Fibroblast of upper back skin (primary cell): ENCODE measurements around the gene TH.
A peak's percentile ranks its signal among the peaks of the same experiment; 100 is the strongest.

Experiments
- DNase-seq: peaks from one replicate; pipeline ENCODE4 v3.0.0-alpha.2; 2013

The TH gene

GRCh38 chr11:2177076-2177475 is 5.5 kb upstream of the TH start:
- no peak for DNase-seq

GRCh38 chr11:2176389-2176900 is 4.8 kb upstream of the TH start:
- no peak for DNase-seq

GRCh38 chr11:2175659-2176058 is 4.0 kb upstream of the TH start:
- DNase-seq, result peak; percentile 75

GRCh38 chr11:2174361-2174760 is 2.7 kb upstream of the TH start:
- no peak for DNase-seq

DNA sequence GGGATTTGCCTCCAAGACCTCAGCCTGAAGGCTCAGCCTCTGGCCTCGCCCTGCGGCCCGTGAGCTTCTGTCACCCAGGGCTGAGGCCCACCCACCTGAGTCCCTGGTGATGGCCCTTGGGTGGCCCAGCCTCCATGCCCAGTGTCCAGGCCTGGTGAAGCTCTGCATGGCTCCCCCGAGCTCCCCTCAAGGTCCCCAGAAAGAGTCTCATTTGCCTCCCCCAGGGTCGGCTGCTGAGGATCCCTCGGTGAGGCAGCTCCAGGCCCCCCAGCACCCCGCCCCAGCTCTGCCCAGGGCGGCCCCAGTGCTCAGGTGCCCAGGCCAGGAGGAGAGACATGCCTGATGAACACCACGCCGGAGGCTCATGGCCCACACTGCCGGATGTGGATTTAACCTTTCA is 2.1 kb upstream of the TH start:
- no peak for DNase-seq

GRCh38 chr11:2173150-2173693 is 1.6 kb upstream of the TH start:
- DNase-seq, result no peak

DNA sequence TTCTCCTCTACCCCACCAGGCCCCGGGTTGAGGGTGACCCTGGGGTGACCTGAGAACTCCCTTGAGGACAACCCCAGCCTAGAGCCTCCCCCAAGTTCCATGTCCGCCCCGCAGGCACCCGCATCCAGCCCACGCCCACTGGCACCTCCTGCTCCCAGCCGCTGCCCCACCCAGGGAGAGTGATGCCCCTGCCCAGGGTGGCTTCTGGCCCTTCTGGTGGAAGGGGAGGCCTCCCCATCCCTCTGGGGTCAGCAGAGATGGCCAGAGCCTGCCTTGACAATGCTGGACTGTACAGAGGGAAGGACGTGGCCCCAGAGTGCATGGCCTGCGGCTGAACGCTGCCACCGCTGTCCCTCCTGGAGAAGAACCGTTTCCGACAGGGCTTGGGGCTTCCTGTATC is 1.1 kb upstream of the TH start:
- no peak for DNase-seq

DNA sequence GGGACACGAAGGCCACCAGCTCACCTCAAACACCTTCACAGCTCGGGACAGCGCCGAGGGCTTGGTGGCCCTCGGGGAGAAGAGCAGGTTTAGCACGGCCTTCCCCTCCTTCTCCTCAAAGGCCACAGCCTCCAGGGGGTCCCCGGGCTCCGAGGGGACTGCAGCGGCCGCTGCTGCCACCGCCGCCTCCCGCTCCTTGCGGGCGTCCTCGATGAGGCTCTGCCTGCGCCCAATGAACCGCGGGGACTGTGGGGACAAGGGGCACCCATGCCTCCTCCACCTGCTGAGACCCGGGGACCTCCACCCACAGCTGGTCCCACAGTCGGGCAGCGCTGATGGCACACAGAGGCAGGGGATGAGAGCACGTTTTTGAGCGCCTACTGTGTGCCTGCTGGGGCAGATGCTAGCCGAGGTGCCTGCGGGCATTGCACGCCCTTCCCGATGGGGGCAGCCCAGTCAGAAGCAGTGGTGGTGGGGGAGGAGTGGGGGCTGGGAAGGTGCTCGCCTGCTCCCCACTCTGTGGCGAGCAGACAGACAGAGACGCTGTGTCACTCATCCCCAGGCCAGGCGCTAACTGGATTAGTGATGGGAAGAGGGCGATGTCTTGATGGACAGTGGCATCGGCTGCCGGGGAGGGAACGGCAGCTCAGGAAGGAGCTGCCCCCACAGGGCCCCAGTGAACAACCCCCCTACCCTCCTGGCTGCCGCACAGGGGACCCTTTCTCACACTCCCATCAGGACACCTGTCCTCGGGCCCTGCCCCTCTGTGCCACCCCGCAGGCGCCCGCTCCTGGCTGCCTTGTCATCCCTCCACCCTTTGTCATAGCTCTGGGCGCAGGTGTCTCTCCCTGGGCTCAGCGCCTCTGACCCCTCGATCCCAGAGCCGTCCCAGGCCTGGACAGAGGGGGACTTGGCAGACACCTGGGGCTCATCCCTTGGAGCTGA is 1.7 kb downstream of the TH start:
- no peak for DNase-seq

- no peak for DNase-seq
Observed at GRCh38 chr11:2169005-2169378, 2.6 kb downstream of the TH start.

- DNase-seq, result no peak
Observed at GRCh38 chr11:2168286-2169004, 3.2 kb downstream of the TH start.

DNA sequence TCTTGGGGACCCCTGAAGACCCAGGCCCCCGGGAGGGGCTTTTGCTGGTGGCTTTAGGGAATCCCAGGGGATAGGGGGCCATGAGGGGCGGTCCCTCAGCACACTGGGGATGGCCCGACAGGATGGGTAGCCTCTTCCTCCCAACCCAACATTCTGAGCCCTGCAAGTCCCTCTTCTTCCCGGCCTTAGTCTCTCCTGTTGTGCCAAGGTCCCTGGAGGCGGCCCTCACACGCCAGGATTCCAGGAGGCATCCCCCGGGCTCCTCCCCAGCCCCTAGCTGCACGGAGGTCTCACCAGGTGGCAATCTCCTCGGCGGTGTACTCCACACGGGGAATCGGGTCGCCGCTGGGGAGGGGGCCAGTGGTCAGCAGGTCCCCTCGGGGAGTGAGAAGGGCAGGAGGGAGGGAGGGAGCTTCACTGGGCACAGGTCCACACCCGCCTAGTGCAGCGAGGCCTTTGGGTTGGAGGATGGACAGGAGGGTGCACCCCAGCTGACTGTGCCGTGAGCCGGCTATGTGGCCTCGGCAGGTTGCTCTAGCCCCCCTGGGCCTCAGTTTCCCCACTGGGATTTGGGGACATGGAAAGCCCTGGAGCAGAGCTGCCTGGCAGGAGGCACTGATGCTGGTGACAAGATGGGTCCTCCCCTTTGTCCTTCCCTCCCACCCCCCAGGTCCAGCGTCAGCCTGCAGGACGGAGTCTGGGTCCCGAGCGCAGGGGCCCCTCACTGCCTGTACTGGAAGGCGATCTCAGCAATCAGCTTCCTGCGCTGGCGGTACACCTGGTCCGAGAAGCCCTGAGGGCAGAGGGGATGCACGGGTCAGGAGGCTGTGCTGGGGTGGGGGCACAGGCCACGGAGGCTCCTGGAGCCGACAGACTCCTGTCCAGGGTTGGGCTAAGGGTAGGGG is 4.2 kb downstream of the TH start:
- no peak for DNase-seq

DNA sequence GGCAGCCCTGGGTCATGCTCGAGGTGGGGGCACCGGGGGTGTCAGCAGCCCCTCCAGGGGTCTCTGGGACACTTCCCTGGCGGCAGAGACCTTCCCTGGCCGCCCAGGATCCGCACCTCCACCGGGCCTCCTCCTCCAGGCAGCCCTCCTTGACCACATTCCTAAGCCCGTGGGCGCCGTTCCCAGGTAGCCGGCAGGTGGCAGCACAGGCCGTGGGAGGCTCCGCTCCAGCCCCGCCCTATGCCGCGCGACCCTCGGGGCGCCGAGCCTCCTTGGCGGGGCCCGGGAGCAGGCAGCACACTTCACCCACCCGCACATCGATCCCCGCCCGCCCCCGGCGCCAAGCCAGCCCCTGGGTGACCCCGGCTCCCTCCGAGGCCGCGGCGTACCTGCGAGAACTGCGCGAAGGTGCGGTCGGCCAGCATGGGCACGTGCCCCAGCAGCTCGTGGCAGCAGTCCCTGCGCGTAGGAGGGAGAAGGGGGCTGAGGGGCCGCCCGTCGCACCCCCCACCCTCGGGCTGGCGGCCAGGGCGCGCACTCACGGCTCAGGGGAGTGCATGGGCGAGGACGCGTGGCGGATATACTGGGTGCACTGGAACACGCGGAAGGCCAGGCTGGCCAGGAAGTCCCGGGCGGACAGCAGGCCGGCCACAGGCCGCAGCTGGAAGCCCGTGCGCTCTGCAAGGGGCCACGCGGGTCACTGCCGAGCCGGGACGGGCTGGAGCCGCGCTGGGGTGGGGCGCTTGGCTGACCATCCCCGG is 5.3 kb downstream of the TH start:
- no peak for DNase-seq

GRCh38 chr11:2165571-2165970 is 6.0 kb downstream of the TH start:
- DNase-seq, result no peak

DNA sequence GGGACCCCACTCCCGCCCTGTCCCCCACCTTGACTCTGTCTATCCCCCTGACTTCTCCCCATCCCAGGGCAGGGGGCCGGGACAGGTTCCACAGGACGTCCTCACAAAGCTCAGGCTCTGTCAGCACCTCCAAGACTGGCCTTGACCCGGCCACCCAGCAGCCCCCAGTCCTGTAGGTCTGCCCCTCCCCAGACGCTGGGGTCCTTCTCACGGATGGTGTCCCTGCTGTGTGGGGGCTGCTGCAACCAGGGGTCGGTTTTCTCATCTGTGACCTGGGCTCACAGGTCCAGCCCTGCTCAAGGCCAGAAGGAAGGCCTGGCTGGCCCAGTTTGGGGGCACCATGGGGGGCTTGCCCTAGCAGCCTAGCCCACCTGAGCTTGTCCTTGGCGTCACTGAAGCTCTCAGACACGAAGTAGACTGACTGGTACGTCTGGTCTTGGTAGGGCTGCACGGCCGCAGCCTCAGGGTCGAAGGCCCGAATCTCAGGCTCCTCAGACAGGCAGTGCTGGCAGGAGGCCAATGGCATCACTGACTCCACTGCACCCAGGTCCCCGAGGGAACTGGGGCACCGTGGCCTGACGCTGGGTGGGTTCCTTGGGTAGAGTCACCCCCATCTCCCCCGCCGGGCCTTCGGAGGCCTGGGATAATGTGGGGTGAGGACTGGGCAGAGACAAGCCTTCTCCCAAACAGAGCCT is 6.6 kb downstream of the TH start:
- DNase-seq, result no peak

DNA sequence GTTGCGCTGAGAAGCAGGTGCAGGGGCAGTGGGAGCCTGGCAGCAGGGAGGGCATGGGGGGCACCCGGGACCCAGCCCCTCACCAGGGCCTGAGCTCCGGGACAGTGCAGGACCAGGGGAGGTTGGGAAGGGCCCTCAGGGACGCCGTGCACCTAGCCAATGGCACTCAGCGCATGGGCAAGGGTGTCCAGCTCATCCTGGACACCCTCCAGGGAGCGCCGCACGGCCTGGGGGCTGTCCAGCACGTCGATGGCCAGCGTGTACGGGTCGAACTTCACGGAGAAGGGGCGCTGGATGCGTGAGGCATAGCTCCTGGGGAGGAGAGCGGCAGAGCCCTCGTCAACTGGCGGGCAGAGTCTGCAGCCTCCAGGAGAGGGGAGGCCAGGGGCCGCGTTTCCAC is 7.5 kb downstream of the TH start:
- DNase-seq, result no peak

DNA sequence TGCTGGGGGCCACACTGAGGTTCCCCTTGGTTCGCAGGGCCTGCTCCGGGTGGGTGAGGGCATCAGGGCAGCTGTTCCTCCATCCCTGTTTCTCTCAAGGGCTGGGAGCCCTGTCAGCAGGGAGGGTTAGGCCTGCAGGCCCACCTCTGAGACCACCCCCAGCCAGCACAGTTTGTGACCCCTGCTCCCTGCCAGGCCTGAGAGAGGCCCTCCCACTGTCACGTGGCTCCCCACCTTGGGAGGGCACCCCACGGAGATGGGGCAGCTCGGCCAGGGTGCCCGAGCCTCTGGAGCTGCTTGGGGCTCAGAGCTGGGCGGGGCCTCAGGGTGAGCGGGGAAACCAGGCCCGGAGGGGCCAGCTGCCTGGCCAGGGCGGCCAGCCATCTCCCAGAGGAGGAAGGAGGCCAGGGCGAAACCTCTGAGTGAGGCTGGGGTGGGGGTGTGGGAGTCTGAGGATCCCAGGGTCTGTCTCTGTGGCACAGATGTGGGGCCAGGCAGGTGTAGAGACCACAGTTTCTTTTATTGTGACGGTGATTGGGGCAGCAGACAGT is 8.1 kb downstream of the TH start:
- no peak for DNase-seq

GRCh38 chr11:2160736-2161259 is 10.8 kb downstream of the TH start, which contains the start of gene INS:
INS (minus strand) TSS chr11:2161209; CDS start chr11:2160971, 238 bp downstream.
- no peak for DNase-seq

DNA sequence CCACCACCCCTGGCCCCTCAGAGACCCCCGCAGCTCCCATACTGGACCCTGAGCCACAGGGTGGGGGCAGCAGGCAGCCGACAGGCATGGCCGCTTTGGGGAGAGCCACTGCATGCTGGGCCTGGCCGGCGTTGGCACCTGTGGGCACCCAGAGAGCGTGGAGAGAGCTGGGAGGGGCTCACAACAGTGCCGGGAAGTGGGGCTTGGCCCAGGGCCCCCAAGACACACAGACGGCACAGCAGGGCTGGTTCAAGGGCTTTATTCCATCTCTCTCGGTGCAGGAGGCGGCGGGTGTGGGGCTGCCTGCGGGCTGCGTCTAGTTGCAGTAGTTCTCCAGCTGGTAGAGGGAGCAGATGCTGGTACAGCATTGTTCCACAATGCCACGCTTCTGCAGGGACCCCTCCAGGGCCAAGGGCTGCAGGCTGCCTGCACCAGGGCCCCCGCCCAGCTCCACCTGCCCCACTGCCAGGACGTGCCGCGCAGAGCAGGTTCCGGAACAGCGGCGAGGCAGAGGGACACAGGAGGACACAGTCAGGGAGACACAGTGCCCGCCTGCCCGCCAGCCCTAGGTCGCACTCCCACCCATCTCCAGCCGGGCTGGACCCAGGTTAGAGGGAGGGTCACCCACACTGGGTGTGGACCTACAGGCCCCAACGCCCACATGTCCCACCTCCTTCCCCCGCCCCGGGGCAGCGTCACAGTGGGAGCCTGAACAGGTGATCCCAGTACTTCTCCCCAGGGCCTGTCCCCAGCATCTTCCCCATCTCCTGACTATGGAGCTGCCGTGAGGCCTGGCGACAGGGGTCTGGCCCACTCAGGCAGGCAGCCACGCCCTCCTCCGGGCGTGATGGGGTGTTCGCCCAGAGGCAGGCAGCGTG is 11.8 kb downstream of the TH start:
- DNase-seq, result no peak

GRCh38 chr11:2158966-2159365 is 12.6 kb downstream of the TH start:
- no peak for DNase-seq
